Spinal cord (tissue), 10 donors: ENCODE measurements around the gene REPS2. TPM values are rescaled to one million over a fixed set of nuclear protein-coding genes. Genes with fewer than 3 reads are reported as not detected.

ENCODE experiments used
- DNase-seq, 6 donors: peaks; one replicate each; pipeline versions ENCODE4 v3.0.0 to v3.0.0-alpha.2; 2013 to 2015; ENCODE audit warnings: low spot score in 6 of 6, low read depth in 4 of 6
- H3K27ac ChIP-seq: one replicate; pipeline ENCODE4 v1.5.1; 2013; ENCODE audit warnings: low read depth, low read length, control low read depth
- H3K27me3 ChIP-seq: one replicate; pipeline ENCODE4 v1.6.1; 2013; ENCODE audit warnings: low read length; ENCODE audit not compliant: control insufficient read depth, insufficient read depth
- H3K36me3 ChIP-seq: one replicate; pipeline ENCODE4 v1.6.1; 2013; ENCODE audit warnings: low read length; ENCODE audit not compliant: control insufficient read depth, insufficient read depth
- H3K4me1 ChIP-seq: one replicate; pipeline ENCODE4 v1.6.1; 2013; ENCODE audit warnings: low read length; ENCODE audit not compliant: control insufficient read depth, insufficient read depth
- H3K4me3 ChIP-seq: one replicate; pipeline ENCODE4 v1.5.1; 2013; ENCODE audit warnings: low read depth, low read length, control low read depth
- H3K9me3 ChIP-seq: one replicate; pipeline ENCODE4 v1.6.1; 2013; ENCODE audit warnings: low read length; ENCODE audit not compliant: control insufficient read depth, insufficient read depth
- WGBS: methylation state at CpG from one replicate; pipeline ENCODE4 v1.1.5; 2013; ENCODE audit warnings: missing lambda C conversion rate; ENCODE audit not compliant: insufficient coverage; 5-methylcytosine and 5-hydroxymethylcytosine counted together
- polyA plus RNA-seq, 2 donors: library from polyadenylated mRNA; unstranded; fragments of 120-200 nt; gene quantifications; one replicate each; pipeline ENCODE4 v1.2.1, GENCODE V29; 2013; ENCODE audit not compliant: insufficient read length in 2 of 2
- total RNA-seq, 2 donors: library from RNA; depleted of rRNA in 1 of 2; stranded (reverse); fragments of 120-200 nt in 1 of 2; fragments of >200 nt in 1 of 2; gene quantifications; one replicate each; pipeline versions ENCODE4 v1.2.3 to v1.2.4, GENCODE V29; 2013 to 2014
- donor health status: healthy.

REPS2 gene
- total and polyA plus RNA-seq, 4 donors, result 13.4 to 61.1 (median 26.1) TPM

DNA sequence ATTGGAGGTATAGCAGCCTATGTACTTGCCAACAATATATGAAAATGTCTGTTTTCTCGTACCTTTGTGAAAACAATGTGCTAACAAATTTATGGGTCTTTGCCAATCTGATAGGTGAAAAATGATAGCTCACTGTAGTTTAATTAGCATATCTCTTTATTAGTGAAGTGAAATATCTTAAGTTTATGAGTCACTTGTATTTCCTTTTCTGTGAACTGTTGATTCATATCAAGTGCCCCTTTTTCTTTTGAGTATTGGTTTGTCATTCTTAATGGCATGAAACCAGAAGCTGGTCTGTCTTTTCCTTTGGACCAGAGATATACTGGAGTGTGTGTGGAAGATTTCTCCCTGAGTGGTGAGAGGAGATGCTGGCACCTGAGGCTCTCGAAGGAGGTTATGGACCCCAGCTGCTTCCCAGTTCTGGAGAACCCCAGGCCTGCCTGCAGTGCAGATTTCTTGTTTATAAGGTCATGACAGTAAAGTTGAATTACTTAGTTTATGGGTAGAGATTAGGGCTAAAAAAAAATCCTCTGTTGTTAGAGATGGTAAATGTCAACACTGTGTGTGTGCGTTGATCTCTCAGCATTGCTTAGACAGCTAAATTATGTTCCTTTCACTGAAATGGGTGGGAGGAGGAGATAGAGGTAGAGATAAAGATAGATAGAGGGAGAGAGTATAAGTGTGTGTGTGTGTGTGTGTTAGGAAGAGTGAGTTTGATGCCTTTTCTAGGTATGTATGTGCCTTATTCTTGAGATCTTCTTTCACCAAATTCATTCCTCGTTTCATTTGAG lies 89.9 kb downstream of the REPS2 start:
- Histone ChIP-seq H3K36me3 (no peaks in the 10 kb centered on the region), H3K9me3 (no peaks in the 10 kb centered on the region), H3K4me1 (peaks cover 6% of the 10 kb centered on the region), H3K27ac (no peak overlapping the region), H3K27me3 (peaks cover 17% of the 10 kb centered on the region), H3K4me3 (no peak overlapping the region)
- no peak for DNase-seq
- WGBS, result 75% methylated on average over 3 of the region's 4 CpGs

DNA sequence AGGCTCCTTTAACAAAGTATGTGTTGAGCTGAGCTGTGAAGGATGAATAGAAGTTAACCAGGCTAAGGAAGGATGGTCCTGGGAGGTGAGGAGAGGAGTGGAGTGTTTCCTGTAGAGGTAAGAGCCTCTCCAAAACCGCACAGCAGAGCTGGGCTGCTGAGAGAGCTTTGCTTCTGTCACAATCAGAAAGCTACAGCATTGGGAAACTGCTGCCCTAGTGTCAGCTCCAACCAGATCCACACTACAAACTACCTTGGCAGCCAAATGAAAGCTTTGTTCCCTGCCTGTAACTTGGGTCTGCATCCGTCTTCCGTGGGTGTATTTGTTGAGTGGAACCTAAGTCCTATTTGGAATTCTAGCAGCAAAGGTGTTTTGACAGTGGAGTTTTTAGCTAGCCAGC lies 91.8 kb downstream of the REPS2 start:
- H3K27ac ChIP-seq, result peak overlapping the region; percentile 30
- H3K9me3 ChIP-seq, result no peaks in the 10 kb centered on the region
- DNase-seq, result no peak
- H3K27me3 ChIP-seq, result peaks cover 22% of the 10 kb centered on the region
- H3K4me3 ChIP-seq, result no peak overlapping the region
- WGBS, result 29% methylated on average over 2 of the region's 3 CpGs
- H3K36me3 ChIP-seq, result no peaks in the 10 kb centered on the region
- H3K4me1 ChIP-seq, result peaks cover 6% of the 10 kb centered on the region

DNA sequence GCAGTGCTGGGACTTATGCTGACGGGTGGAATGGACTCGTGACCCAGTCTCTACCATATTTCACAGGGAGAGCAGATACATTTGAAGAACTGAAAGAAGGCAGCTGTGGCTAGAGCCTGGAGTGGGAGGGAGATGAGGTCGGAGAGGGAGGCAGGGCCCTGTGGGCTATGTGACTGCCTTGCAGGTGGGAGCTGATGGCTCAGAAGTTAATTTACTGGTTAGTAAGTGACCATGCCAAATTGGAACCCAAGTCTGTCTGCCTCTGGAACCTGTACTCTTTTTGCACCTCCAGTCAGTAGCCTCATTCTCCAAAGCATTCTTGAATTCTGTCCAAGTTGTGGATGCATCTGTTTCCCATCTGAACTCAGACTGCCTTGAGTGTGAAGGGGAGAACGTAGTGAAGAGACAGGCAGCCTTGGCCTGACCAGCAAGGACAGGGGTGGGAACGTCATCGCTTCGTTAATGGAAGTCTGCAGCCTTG lies 92.3 kb downstream of the REPS2 start:
- H3K27me3 ChIP-seq, result peaks cover 22% of the 10 kb centered on the region
- no peaks in the 10 kb centered on the region for H3K9me3 ChIP-seq
- no peaks in the 10 kb centered on the region for H3K36me3 ChIP-seq
- H3K27ac ChIP-seq, result peak overlapping the region; percentile 30
- H3K4me1 ChIP-seq, result peaks cover 6% of the 10 kb centered on the region
- H3K4me3 ChIP-seq, result no peak overlapping the region
- peak in 1 of 6 donors; percentile 54 for DNase-seq
- WGBS, result 44% methylated on average over 2 of the region's 7 CpGs

DNA sequence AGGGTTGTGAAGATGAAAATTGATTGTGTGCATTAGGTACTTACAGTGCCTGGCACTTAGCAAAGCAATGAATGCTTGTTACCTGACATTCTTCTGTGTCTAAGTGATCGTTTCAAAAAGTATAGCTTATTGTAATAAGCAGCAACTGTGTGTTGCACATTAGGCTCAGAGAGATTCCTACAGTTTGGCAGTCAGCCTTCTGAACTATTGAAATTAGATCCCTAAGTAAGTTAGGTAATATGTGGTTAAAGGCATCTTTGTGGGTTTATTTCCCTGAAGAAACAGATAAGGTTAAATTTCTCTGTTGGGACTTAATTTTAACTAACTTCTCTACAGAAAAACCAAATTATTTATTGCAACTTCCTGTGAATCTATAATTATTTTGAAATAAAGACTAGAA lies 93.4 kb downstream of the REPS2 start:
- Histone ChIP-seq H3K4me1 (peaks cover 6% of the 10 kb centered on the region), H3K27ac (no peak overlapping the region), H3K4me3 (no peak overlapping the region), H3K9me3 (no peaks in the 10 kb centered on the region), H3K36me3 (no peaks in the 10 kb centered on the region), H3K27me3 (peaks cover 27% of the 10 kb centered on the region)
- DNase-seq, result no peak
- WGBS, result 63% methylated on average over 1 of the region's 1 CpG

DNA sequence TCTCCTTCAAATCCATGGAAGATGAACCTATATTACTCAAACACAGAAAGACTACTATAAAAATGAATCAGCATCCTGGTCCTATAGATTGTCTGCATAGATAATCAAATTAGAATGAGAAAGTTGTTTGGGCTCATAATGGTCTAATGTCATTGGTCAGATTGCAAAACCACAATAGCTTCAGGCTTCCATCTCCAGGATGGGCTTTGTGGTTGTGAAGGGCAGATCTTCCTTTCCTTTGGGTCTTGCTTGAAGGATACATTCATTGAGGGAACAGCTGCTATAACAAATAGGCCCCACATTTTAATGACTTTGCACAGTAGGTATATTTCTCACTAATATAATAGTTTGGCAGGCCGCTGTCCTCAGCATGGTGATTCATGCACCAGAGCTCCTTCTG lies 94.3 kb downstream of the REPS2 start:
- peaks cover 6% of the 10 kb centered on the region for H3K4me1 ChIP-seq
- no peaks in the 10 kb centered on the region for H3K9me3 ChIP-seq
- DNase-seq, result no peak
- 83% methylated on average over 1 of the region's 1 CpG for WGBS
- no peak overlapping the region for H3K4me3 ChIP-seq
- peaks cover 28% of the 10 kb centered on the region for H3K27me3 ChIP-seq
- no peaks in the 10 kb centered on the region for H3K36me3 ChIP-seq
- no peak overlapping the region for H3K27ac ChIP-seq

DNA sequence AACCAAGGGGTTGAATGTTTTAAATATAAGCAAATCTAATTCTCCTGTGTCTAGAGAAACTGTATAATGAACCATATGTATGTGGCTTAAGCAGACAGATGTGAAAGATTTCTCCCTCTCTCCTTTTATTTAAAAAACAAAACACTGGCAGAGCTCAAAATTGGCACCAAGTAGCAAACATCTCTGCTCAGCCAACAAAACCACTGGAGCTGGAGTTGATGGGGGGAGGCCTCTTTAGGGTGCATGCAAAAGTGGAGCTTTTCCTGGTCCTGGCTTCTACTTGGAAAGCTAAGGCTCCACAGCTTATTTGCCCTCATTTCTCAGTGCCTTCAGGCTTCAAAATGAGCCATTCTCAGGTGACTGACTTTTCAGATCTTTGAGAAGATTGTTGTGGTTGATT lies 95.6 kb downstream of the REPS2 start:
- peak in 1 of 6 donors; percentile 26 for DNase-seq
- Histone ChIP-seq H3K27me3 (peaks cover 29% of the 10 kb centered on the region), H3K9me3 (no peaks in the 10 kb centered on the region), H3K4me3 (no peak overlapping the region), H3K36me3 (no peaks in the 10 kb centered on the region), H3K4me1 (peaks cover 6% of the 10 kb centered on the region), H3K27ac (no peak overlapping the region)

DNA sequence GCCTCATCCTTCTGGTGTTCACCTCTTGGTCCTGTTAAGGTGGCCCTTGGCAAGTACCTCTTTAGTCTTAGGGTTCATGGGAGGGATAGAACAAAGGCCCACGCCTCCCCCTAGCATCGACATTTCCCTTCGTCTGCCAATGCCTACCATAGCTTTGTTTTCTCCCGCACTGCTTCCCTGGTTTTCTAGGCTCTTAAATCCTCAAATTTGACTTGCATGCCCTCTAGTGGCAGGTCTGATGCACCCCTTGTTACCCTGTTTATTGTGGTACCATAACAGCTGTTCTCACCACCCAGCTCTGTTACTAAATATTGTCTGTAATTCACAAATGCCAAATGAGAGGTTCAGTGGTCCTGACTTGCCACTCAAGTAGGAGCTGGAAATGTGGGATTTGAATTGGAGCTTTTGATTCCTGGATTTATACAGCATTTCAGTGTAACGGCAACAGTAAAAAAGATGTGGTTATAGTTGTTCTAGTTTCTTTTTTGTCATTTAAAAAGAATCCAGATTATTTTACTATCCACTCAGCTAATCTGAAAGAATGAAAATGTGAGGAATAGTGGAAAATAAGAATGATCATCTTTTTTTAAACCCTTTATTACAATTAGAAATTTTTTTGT lies 100.1 kb downstream of the REPS2 start:
- no peak overlapping the region for H3K27ac ChIP-seq
- DNase-seq, result peak in 2 of 6 donors; percentile 79 to 80
- WGBS, result 10% methylated on average over 2 of the region's 5 CpGs

DNA sequence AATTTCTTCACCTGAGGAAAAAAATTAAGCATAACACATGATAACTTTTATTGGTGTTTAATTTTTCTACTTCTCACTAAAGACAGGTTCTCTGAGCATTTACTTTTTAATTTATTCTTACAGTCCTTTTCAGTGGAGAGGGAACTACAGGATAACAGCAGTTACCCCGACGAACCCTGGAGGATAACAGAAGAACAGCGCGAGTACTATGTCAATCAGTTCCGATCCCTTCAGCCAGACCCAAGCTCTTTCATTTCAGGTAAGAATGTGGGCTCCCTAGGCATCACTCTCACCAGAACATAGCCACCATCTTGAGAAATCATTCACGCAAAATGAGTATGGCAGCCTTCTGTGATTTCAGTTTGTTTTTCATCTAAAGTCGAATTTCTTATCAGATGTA lies 100.8 kb downstream of the REPS2 start:
- no peak overlapping the region for H3K4me3 ChIP-seq
- no peak overlapping the region for H3K27ac ChIP-seq
- WGBS, result 83% methylated on average over 1 of the region's 7 CpGs
- peaks cover 21% of the 10 kb centered on the region for H3K27me3 ChIP-seq
- no peaks in the 10 kb centered on the region for H3K4me1 ChIP-seq
- no peaks in the 10 kb centered on the region for H3K9me3 ChIP-seq
- no peak for DNase-seq
- H3K36me3 ChIP-seq, result no peaks in the 10 kb centered on the region

More for the DNA sequence above, 100.1 kb downstream of the REPS2 start:
- H3K4me1 ChIP-seq, result no peaks in the 10 kb centered on the region
- H3K27me3 ChIP-seq, result peaks cover 23% of the 10 kb centered on the region
- no peaks in the 10 kb centered on the region for H3K9me3 ChIP-seq
- no peaks in the 10 kb centered on the region for H3K36me3 ChIP-seq
- no peak overlapping the region for H3K4me3 ChIP-seq

DNA sequence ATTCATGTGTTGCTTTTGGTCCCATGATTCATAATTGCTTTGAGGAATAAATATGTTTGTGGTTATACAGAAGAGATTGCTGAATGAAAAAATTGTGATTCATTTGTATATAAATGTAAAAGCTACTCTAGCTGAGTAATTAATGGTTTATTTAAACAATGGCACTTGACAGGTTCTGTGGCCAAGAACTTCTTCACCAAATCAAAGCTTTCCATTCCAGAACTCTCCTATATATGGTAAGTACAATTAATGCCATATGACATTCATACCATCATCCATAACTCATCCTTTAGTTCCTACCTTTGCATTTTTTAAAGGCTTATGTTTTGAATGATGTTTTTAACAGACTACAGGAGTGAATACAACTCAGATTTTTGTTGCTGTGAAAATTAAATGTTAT lies 105.8 kb downstream of the REPS2 start:
- Histone ChIP-seq H3K36me3 (no peaks in the 10 kb centered on the region), H3K4me1 (no peaks in the 10 kb centered on the region), H3K27ac (no peak overlapping the region), H3K9me3 (no peaks in the 10 kb centered on the region), H3K4me3 (no peak overlapping the region), H3K27me3 (peaks cover 15% of the 10 kb centered on the region)
- no peak for DNase-seq

DNA sequence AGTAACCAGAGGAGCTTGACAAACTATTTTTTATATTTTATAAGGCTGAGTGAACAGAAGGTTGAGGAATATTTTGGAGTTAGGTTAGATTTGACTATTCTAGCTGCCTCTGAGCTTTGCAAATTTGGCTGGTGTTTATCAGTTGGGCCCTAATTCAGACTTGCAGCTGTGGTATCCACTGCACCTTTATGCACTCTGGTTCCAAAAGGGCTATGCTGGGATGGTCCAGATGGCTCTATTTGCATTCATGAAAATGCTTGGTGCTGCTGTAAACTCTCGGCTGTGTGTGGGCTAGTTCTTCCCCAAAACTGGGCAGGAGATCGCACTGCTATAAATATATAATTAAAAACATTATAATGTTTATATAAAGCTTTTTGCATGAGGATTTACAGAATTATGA lies 106.3 kb downstream of the REPS2 start:
- no CpG with 5 or more reads among the region's 2 CpGs for WGBS
- Histone ChIP-seq H3K27ac (no peak overlapping the region), H3K4me3 (no peak overlapping the region)

More for the DNA sequence above, 106.3 kb downstream of the REPS2 start:
- no peaks in the 10 kb centered on the region for H3K4me1 ChIP-seq
- H3K27me3 ChIP-seq, result peaks cover 13% of the 10 kb centered on the region
- H3K36me3 ChIP-seq, result no peaks in the 10 kb centered on the region
- H3K9me3 ChIP-seq, result no peaks in the 10 kb centered on the region
- peak in 1 of 6 donors; percentile 63 for DNase-seq
